T-helper 22 cell (primary cell): ENCODE results near the gene NUP214.

ENCODE experiments used
- DNase-seq: peaks from one replicate; pipeline ENCODE4 v3.0.0-alpha.2; 2020; ENCODE audit warnings: low read depth

Gene NUP214

GRCh38 chr9:131277287-131277909 is 152.0 kb downstream of the NUP214 start:
- DNase-seq = no peak

- peak; percentile 70 for DNase-seq
Observed at GRCh38 chr9:131277910-131278701, 152.7 kb downstream of the NUP214 start.

GRCh38 chr9:131278702-131279111 is 153.3 kb downstream of the NUP214 start:
- DNase-seq = peak; percentile 34

- DNase-seq = no peak
Observed at GRCh38 chr9:131279196-131279862, 153.9 kb downstream of the NUP214 start.

- DNase-seq = no peak
Observed at GRCh38 chr9:131279863-131280570, 154.6 kb downstream of the NUP214 start.

GRCh38 chr9:131280660-131281059 is 155.3 kb downstream of the NUP214 start:
- no peak for DNase-seq

GRCh38 chr9:131281119-131281965 is 156.0 kb downstream of the NUP214 start:
- DNase-seq = no peak

GRCh38 chr9:131282175-131282574 is 156.8 kb downstream of the NUP214 start:
- DNase-seq = no peak

GRCh38 chr9:131282688-131283422 is 157.5 kb downstream of the NUP214 start:
- no peak for DNase-seq
